GM21529 (cell line): Measurements from ENCODE around the gene SLC25A43.

ENCODE experiments used
- ATAC-seq: cut with Tn5 transposase; IDR thresholded peaks from one replicate; pipeline ENCODE4 v1.9.1; 2021; ENCODE audit not compliant: unreplicated experiment

Gene SLC25A43

GRCh38 chrX:119495734-119496726 lies 96.9 kb downstream of the SLC25A43 start:
- ATAC-seq: no peak

DNA sequence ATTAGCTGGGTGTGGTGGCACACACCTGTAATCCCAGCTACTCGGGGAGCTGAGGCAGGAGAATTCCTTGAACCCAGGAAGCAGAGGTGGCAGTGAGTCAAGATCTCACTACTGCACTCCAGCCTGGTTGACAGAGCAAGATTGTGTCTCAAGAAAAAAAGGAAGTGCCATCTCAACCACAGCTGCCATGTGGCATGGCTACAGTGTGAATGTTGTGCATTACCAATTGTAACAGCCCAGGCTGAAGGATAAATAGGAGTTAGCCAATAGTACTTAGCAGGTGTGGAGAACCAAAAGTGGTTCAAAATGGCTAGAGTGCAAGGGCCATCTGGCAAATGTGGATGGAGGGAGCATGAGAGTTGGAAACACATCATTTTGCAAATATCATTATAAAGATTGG lies 98.0 kb downstream of the SLC25A43 start:
- ATAC-seq: no peak

- no peak for ATAC-seq
Measured at GRCh38 chrX:119500061-119500800, 101.1 kb downstream of the SLC25A43 start.

DNA sequence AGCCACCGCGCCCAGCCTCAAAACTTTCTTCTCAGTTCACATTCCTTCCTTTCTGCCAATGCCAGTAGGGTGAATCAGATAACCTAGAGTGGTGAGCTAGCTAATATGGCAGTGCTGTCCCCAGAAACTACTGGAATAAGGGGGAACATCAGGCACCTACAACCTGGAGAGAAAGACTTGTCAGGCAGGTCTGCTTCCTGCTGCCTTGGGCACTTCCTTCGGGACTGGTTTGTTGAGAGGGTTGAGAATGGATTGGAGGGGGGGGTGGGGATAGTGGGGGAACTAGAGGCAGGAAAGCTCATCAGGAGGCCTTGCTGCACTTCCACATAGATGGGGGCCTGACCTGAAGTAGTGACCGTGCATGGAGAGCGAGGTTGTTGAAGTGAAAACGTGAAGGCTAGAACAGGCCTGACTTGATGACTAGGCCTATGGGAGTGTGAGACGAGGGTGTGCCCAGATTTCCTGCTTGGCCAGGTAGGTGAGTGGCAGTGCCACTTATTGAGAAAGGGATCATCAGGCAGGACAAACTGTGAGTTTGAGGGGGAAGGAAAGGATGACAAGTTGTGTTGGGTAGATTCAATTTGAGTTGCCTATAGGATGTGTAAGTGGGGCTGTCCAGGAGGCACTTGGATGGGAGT lies 102.5 kb downstream of the SLC25A43 start:
- ATAC-seq: no peak

- ATAC-seq: no peak
Measured at GRCh38 chrX:119502727-119503483, 103.8 kb downstream of the SLC25A43 start.

DNA sequence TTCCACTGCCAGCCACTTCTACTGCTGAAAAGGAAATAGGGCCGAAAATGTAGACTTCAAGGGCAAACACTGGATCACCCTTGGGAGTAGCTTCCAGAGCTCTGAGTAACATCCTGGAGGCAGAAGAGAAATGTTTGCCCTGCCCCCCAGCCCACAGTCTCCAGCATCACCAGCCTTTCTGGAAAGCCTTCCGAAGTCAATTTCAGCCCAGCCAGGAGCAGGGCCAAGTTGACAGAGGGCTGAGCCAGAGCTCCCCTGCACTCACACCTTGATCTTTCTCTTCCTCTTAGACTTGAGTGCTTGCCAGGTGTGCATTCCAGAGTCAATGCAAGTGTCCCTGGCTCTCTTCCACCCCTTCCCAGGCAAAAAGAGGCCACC lies 104.3 kb downstream of the SLC25A43 start:
- no peak for ATAC-seq
